NCI-H187 (cell line): ENCODE results near the gene ERGIC2.
"Not testable (repeated sequence)": the region's sequence is repeated elsewhere in the genome, so short reads cannot be mapped to it uniquely, and the experiment has no call there.

Experiments used
- DNase-seq, 2 experiments: peaks; one replicate each; lab custom pipeline; 2025; lab: John Stamatoyannopoulos, UW

ERGIC2 gene

GRCh38 chr12:29299633-29300032 is 81.3 kb downstream of the ERGIC2 start:
- DNase-seq, result no peak

GRCh38 chr12:29291226-29291625 is 89.7 kb downstream of the ERGIC2 start:
- no peak for DNase-seq

- DNase-seq, result not testable (repeated sequence)
These were observed 90.5 kb downstream of the ERGIC2 start for GRCh38 chr12:29290475-29290874.

- DNase-seq, result no peak
These were observed 92.9 kb downstream of the ERGIC2 start for GRCh38 chr12:29288031-29288430.

GRCh38 chr12:29287622-29288021 is 93.3 kb downstream of the ERGIC2 start:
- no peak for DNase-seq
